Vagina (tissue), 2 donors: Measurements from ENCODE around the gene VPS4A. TPM values are rescaled to one million over a fixed set of nuclear protein-coding genes. Genes with fewer than 3 reads are reported as not detected.
"Not testable (repeated sequence)": the region's sequence is repeated elsewhere in the genome, so short reads cannot be mapped to it uniquely, and the experiment has no call there.

ENCODE experiments used
- DNase-seq, 2 donors: peaks; one replicate each; pipeline ENCODE4 v3.0.0-alpha.2; 2017; ENCODE audit errors: extremely low spot score in 2 of 2
- H3K27ac ChIP-seq: fragments of 200-600 bp; sonication (generic); one replicate; pipeline ENCODE4 v1.5.1; 2019
- H3K27me3 ChIP-seq: fragments of 200-600 bp; sonication (generic); one replicate; pipeline ENCODE4 v1.5.1; 2019
- H3K36me3 ChIP-seq, 2 donors: fragments of 200-600 bp; sonication (generic); one replicate each; pipeline ENCODE4 v1.5.1; 2017 to 2019
- H3K4me1 ChIP-seq: fragments of 200-600 bp; sonication (generic); one replicate; pipeline ENCODE4 v1.5.1; 2019
- H3K4me3 ChIP-seq, 2 donors: fragments of 200-600 bp; sonication (generic); 1 replicate in 1 of 2; 2 replicates in 1 of 2; pipeline ENCODE4 v1.5.1; 2016 to 2019
- H3K9me3 ChIP-seq: fragments of 200-600 bp; sonication (generic); one replicate; pipeline ENCODE4 v1.5.1; 2019
- CTCF ChIP-seq, 3 experiments: fragments of 450-650 bp in 2 of 3; fragments of 200-600 bp in 1 of 3; sonication (generic) in 1 of 3; IDR thresholded peaks; one replicate each; pipeline ENCODE4 v1.5.1; 2017 to 2019; ENCODE audit warnings: antibody characterized with exemption in 3 of 3, mild to moderate bottlenecking in 2 of 3, moderate library complexity in 2 of 3
- POLR2A ChIP-seq, 2 donors: fragments of 450-650 bp; IDR thresholded peaks; one replicate each; pipeline ENCODE4 v1.6.1; 2017; ENCODE audit warnings: antibody characterized with exemption in 2 of 2, mild to moderate bottlenecking in 2 of 2, moderate library complexity in 2 of 2
- POLR2AphosphoS5 ChIP-seq, 2 donors: sonication (generic); formaldehyde crosslinking; IDR thresholded peaks; one replicate each; pipeline ENCODE4 v1.9.0; 2017; ENCODE audit warnings: antibody characterized with exemption in 2 of 2, mild to moderate bottlenecking in 2 of 2, low read depth in 1 of 2; ENCODE audit not compliant: insufficient read depth in 1 of 2
- intact Hi-C: fragments of 100-400 bp; cut with DNase I; formaldehyde crosslinking; loops from one replicate; pipeline ENCODE4 v1.15.1; 2023
- total RNA-seq: library from RNA; depleted of rRNA; stranded (reverse); fragments of >200 nt; gene quantifications from one replicate; pipeline ENCODE4 v1.2.3, GENCODE V29; 2016

Gene VPS4A
- total RNA-seq, 1 donor from 2014 or later, result 27.7 TPM

DNA sequence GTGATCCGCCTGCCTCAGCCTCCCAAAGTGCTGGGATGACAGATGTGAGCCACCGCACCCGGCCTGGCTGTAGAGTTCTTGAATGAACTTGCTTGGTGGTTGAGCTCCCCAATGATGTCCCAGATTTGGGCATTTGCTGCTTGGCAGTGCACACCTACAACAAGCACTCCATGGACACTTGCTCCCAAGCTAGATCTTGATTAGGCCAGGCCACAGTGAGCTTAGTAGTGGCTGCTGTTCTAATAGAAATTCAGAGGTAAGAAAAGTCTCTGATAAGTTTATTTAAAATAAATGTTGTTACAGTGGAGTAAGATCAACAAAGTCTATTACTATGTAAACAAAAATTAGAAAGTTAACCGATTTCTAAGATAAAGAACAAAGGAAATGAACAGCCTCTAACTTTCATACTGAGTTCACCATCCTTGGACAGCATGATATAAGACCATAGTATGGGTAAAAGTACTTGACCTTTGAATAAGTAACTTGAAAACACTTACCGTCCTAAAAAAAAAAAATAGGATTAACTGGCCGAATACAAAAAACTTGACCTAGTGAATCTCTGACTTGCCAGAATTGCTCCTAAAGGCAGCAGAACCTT, 39.5 kb downstream of the VPS4A start:
- Histone ChIP-seq H3K9me3 (no peaks in the 10 kb centered on the region), H3K4me3 (no peak overlapping the region), H3K27ac (no peak overlapping the region), H3K27me3 (no peaks in the 10 kb centered on the region), H3K36me3 (peaks cover 0 to 14% of the 10 kb centered on the region in 2 donors), H3K4me1 (no peaks in the 10 kb centered on the region)
- TF ChIP-seq POLR2AphosphoS5 (IDR thresholded peaks at IDR 0.05; ENCODE audit: insufficient read depth in 1 of 2, low read depth in 1 of 2), result no peak
- no peak for TF ChIP-seq POLR2A (IDR thresholded peaks at IDR 0.05)
- TF ChIP-seq CTCF (IDR thresholded peaks at IDR 0.05), result no peak
- intact Hi-C loops, result no loop called here
- no peak for DNase-seq

GRCh38 chr16:69351309-69352027, 40.3 kb downstream of the VPS4A start, which contains the start of gene TMED6:
TSS of gene TMED6 (minus strand) at chr16:69351786. CDS start at chr16:69351753, 33 bp downstream.
- peaks cover 0 to 21% of the 10 kb centered on the region in 2 donors for H3K36me3 ChIP-seq
- DNase-seq, result no peak
- no peaks in the 10 kb centered on the region for H3K27me3 ChIP-seq
- no peak within 1 kb of the TSS for H3K27ac ChIP-seq
- TF ChIP-seq CTCF (IDR thresholded peaks at IDR 0.05) (no peak), POLR2AphosphoS5 (IDR thresholded peaks at IDR 0.05; ENCODE audit: insufficient read depth in 1 of 2, low read depth in 1 of 2) (no peak), POLR2A (IDR thresholded peaks at IDR 0.05) (no peak)
- H3K9me3 ChIP-seq, result no peaks in the 10 kb centered on the region
- intact Hi-C loops, result no loop called here
- H3K4me1 ChIP-seq, result no peaks in the 10 kb centered on the region
- H3K4me3 ChIP-seq, result no peak within 1 kb of the TSS

GRCh38 chr16:69360070-69360469, 48.9 kb downstream of the VPS4A start:
- H3K27ac ChIP-seq, H3K4me3 ChIP-seq, intact Hi-C loops, DNase-seq, H3K4me1 ChIP-seq, H3K27me3 ChIP-seq, H3K9me3 ChIP-seq: not testable (repeated sequence)
- peaks cover 0 to 29% of the 10 kb centered on the region in 2 donors for H3K36me3 ChIP-seq

DNA sequence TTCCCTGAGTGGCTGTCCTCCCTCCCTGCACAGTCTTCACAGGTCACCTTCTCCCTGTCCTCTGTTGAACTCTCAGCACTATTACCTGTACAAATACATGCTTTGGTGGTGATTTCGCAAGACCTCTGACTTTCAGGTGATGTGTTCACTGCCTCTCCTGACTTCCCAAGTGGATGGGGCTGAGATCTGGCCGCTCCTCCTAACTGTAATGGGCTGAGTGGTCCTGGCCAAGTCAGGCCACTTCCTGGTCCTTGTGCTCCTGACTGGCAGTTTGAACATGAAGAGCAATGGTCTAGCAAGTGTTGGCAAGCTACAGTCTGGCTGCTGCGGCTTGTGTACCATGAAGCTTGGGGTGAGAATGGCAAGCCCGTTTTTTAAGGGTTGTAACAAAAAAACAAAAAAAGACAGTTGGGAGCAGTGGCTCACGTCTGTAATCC, 52.1 kb downstream of the VPS4A start:
- DNase-seq, result no peak
- H3K4me3 ChIP-seq, result no peak overlapping the region
- no peak overlapping the region for H3K27ac ChIP-seq
- no peaks in the 10 kb centered on the region for H3K27me3 ChIP-seq
- no peak for TF ChIP-seq POLR2AphosphoS5 (IDR thresholded peaks at IDR 0.05; ENCODE audit: insufficient read depth in 1 of 2, low read depth in 1 of 2)
- no peak for TF ChIP-seq CTCF (IDR thresholded peaks at IDR 0.05)
- TF ChIP-seq POLR2A (IDR thresholded peaks at IDR 0.05), result no peak
- no peaks in the 10 kb centered on the region for H3K9me3 ChIP-seq
- H3K36me3 ChIP-seq, result peaks cover 3 to 37% of the 10 kb centered on the region in 2 donors
- intact Hi-C loops, result no loop called here
- H3K4me1 ChIP-seq, result no peaks in the 10 kb centered on the region

DNA sequence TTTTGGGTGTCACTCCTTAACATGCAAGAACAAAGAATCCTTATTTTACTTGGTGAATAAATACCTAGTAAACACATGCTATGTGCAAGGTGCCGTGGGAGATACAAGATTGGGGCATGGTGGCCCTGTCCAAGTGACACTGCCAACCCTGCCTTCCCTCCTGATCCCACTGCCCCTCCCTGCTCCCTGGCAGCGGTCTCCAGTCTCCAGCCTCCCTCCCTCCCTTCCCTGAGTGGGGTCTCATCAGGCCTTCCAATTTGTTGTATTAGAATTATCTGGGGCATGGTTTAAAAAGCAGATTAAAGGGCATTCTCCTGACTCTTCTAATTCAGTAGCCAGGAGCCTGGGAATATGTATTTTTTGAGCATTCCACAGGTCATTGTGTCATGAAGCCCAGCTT, 52.9 kb downstream of the VPS4A start:
- H3K4me1 ChIP-seq, result no peaks in the 10 kb centered on the region
- no peaks in the 10 kb centered on the region for H3K27me3 ChIP-seq
- DNase-seq, result no peak
- H3K27ac ChIP-seq, result no peak overlapping the region
- intact Hi-C loops, result no loop called here
- peaks cover 3 to 45% of the 10 kb centered on the region in 2 donors for H3K36me3 ChIP-seq
- no peak overlapping the region for H3K4me3 ChIP-seq
- H3K9me3 ChIP-seq, result no peaks in the 10 kb centered on the region
- TF ChIP-seq POLR2A (IDR thresholded peaks at IDR 0.05) (no peak), CTCF (IDR thresholded peaks at IDR 0.05) (no peak), POLR2AphosphoS5 (IDR thresholded peaks at IDR 0.05; ENCODE audit: insufficient read depth in 1 of 2, low read depth in 1 of 2) (no peak)
